Activated CD4-positive, alpha-beta T cell treated with anti-CD3 and anti-CD28 coated beads, Interleukin-2, amount 50 U/mL, for 1 hour (primary cell): ENCODE results near the gene HOGA1.
"Not testable (repeated sequence)": the region's sequence is repeated elsewhere in the genome, so short reads cannot be mapped to it uniquely, and the experiment has no call there.

Experiments
- DNase-seq: peaks from one replicate; pipeline ENCODE4 v3.0.0-alpha.2; 2020

HOGA1 gene

GRCh38 chr10:97612386-97612785 lies 28.2 kb downstream of the HOGA1 start:
- DNase-seq, result no peak

- no peak for DNase-seq
Measured at GRCh38 chr10:97618285-97618684, 34.1 kb downstream of the HOGA1 start.

GRCh38 chr10:97618733-97619132 lies 34.5 kb downstream of the HOGA1 start:
- DNase-seq, result no peak

- DNase-seq, result no peak
Measured at GRCh38 chr10:97623277-97623676, 39.1 kb downstream of the HOGA1 start.

- no peak for DNase-seq
Measured at GRCh38 chr10:97627731-97628130, 43.5 kb downstream of the HOGA1 start.

GRCh38 chr10:97628228-97628627 lies 44.0 kb downstream of the HOGA1 start:
- no peak for DNase-seq

GRCh38 chr10:97629289-97629688 lies 45.1 kb downstream of the HOGA1 start:
- no peak for DNase-seq

- DNase-seq, result no peak
Measured at GRCh38 chr10:97631098-97631497, 46.9 kb downstream of the HOGA1 start.

GRCh38 chr10:97632949-97633884 lies 49.0 kb downstream of the HOGA1 start, which contains the start of gene MORN4:
Gene MORN4 (minus strand): TSS chr10:97633500. CDS start chr10:97619653, 13,847 bp downstream.
- DNase-seq, result peak; percentile 90

GRCh38 chr10:97633921-97634320 lies 49.7 kb downstream of the HOGA1 start:
- DNase-seq, result no peak

GRCh38 chr10:97635577-97635976 lies 51.4 kb downstream of the HOGA1 start:
- DNase-seq, result no peak

- not testable (repeated sequence) for DNase-seq
Measured at GRCh38 chr10:97639090-97639489, 54.9 kb downstream of the HOGA1 start.

GRCh38 chr10:97640174-97640867 lies 56.1 kb downstream of the HOGA1 start, which contains the start of gene PI4K2A:
Gene PI4K2A (plus strand): TSS chr10:97640671. CDS start chr10:97640743, 72 bp downstream.
- DNase-seq, result peak; percentile 99

GRCh38 chr10:97640868-97641811 lies 57.0 kb downstream of the HOGA1 start:
- no peak for DNase-seq

- DNase-seq, result not testable (repeated sequence)
Measured at GRCh38 chr10:97642471-97643159, 58.4 kb downstream of the HOGA1 start.

- DNase-seq, result no peak
Measured at GRCh38 chr10:97643441-97643985, 59.3 kb downstream of the HOGA1 start.

- no peak for DNase-seq
Measured at GRCh38 chr10:97644936-97645335, 60.7 kb downstream of the HOGA1 start.

- no peak for DNase-seq
Measured at GRCh38 chr10:97647556-97647955, 63.4 kb downstream of the HOGA1 start.

GRCh38 chr10:97648562-97649404 lies 64.6 kb downstream of the HOGA1 start:
- DNase-seq, result no peak

- DNase-seq, result not testable (repeated sequence)
Measured at GRCh38 chr10:97649405-97649750, 65.2 kb downstream of the HOGA1 start.

GRCh38 chr10:97650726-97651125 lies 66.5 kb downstream of the HOGA1 start:
- no peak for DNase-seq
